Pancreas (tissue), 10 donors: Measurements from ENCODE around the gene KCNAB3. TPM values are rescaled to one million over a fixed set of nuclear protein-coding genes. Genes with fewer than 3 reads are reported as not detected.

Experiments
- ATAC-seq, 4 donors: fragments of 200-7000 bp; cut with Tn5 transposase; one replicate each; pipeline versions ENCODE4 v1.8.0 to v1.9.1; 2020; ENCODE audit warnings: mild to moderate bottlenecking in 4 of 4, moderate library complexity in 4 of 4
- DNase-seq, 6 donors: peaks; one replicate each; pipeline ENCODE4 v3.0.0-alpha.2; 2020
- FAIRE-seq: peaks from 2 replicates; lab custom pipeline; 2012; peaks lifted over from hg19 to GRCh38; lab: Jason Lieb, UNC
- H3K27ac ChIP-seq, 4 donors: fragments of 200-600 bp; sonication (generic); 1 replicate in 3 of 4; 2 replicates in 1 of 4; pipeline versions ENCODE4 v1.5.0 to v1.8.0; 2020
- H3K27me3 ChIP-seq, 4 donors: fragments of 200-600 bp; one replicate each; pipeline ENCODE4 v1.8.0; 2021
- H3K36me3 ChIP-seq, 3 donors: fragments of 200-600 bp; sonication (generic) in 1 of 3; one replicate each; pipeline versions ENCODE4 v1.5.0 to v1.8.0; 2020 to 2021
- H3K4me1 ChIP-seq, 3 donors: fragments of 200-600 bp; one replicate each; pipeline ENCODE4 v1.8.0; 2021
- H3K4me3 ChIP-seq, 4 donors: fragments of 200-600 bp; sonication (generic) in 2 of 4; one replicate each; pipeline versions ENCODE4 v1.5.0 to v1.8.0; 2020 to 2021
- H3K9me3 ChIP-seq, 4 donors: fragments of 200-600 bp; one replicate each; pipeline ENCODE4 v1.8.0; 2021
- CTCF ChIP-seq, 4 donors: fragments of 200-600 bp; sonication (generic) in 3 of 4; IDR thresholded peaks; one replicate each; pipeline versions ENCODE4 v1.5.0 to v1.8.0; 2021; ENCODE audit warnings: antibody characterized with exemption in 4 of 4
- WGBS, 2 donors: extraction: QIAGEN DNeasy Blood & Tissue Kit; methylation state at CpG; one replicate each; pipeline ENCODE4 v1.1.7; 2013; 5-methylcytosine and 5-hydroxymethylcytosine counted together
- intact Hi-C, 3 donors: fragments of 100-400 bp; cut with DNase I; formaldehyde crosslinking; loops; one replicate each; pipeline versions ENCODE4 v1.11.1 to v1.14.2; 2022
- polyA plus RNA-seq, 2 donors: library from polyadenylated mRNA; stranded (reverse); fragments of 200-250 nt; gene quantifications; one replicate each; pipeline ENCODE4 v1.2.3, GENCODE V29; 2013
- total RNA-seq, 6 donors: library from RNA; stranded (reverse); fragmentation: NEBNext Ultra II Directional in 4 of 6; extraction: Animal tissue kit (Norgen Biotek cat#: 25700) in 4 of 6; gene quantifications; one replicate each; pipeline versions ENCODE4 v1.2.1 to v1.2.4, GENCODE V29; 2021 to 2023
- donor health status: healthy with polysubstance abuse.
- donor health status: DM: no; HTN: no; CAD: no; lungs with moderate emphysema.
- donor health status: DM: no; HTN: no; CAD: no.
- donor health status: control.
- donor health status: control.
- donor health status: Bipolar disorder and iron deficiency.
- donor health status: DM: yes; HTN: yes; CAD: no.
- donor health status: DM: no; HTN: no; CAD: no.
- donor health status: DM: no; HTN: no; CAD: no.
- donor health status: DM: yes; HTN: yes; CAD: no.

KCNAB3 gene
- total RNA-seq (1 to 10 TPM in 3 of 6 donors, under 1 TPM in 3; 0.51 to 1.6 (median 0.98) TPM), polyA plus RNA-seq (1 to 10 TPM; 4.7 to 8.1 TPM)

DNA sequence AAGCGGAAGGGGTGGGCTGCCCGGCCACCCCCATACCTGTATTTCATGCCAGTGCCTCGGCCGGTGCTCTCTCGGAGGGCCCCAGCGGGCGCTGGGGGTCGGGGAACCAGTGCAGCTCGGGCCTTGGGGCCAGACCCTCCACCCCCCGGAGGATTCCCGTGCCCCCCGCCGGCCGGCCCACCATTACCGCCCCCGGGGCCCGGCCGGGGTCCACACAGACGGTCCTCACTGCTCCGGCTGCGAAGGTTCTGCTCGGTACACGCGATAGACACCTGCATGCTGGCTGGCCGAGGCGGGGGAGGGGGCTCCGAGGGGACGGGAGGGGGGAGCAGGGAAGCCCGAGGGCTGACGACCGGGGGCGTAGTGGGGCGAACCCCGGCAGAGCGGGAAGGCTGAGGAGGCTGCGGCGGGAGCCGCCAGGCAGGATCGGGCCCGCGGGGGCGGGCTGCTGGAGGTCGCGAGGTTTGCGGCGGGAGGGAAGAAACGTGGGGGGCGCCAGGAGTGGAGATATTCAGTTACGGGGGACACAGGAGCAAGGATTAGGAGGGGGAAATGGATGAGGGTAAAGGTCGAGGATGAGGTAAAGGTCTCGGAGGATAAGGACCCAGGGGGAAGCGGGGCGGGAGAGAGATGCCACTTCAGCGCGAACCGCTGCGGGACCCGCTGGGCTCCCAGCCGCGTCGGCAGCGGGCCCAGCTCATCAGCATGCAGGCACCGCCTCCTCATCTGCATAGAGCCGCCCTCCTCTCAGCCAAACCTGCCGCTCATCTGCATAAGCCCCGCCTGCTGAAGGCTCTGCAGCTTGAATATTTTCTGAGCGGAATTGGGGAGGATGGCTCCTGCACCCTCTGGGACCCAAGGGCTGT, at the start of gene KCNAB3:
TSS of gene KCNAB3 (minus strand) at position 699 of the 866 bp plus-strand sequence. CDS start at position 278, 421 bp downstream.
- Histone ChIP-seq H3K36me3 (no peaks in the 10 kb centered on the region), H3K4me3 (no peak within 1 kb of the TSS), H3K9me3 (no peaks in the 10 kb centered on the region), H3K27me3 (no peaks in the 10 kb centered on the region), H3K27ac (no peak within 1 kb of the TSS), H3K4me1 (peaks cover 0 to 13% (median 11%) of the 10 kb centered on the region in 3 donors)
- WGBS, 2 donors: 68 to 69% methylated on average over 58 to 67 of the region's 67 CpGs
- no peak for TF ChIP-seq CTCF (IDR thresholded peaks at IDR 0.05)
- FAIRE-seq (no peak), DNase-seq (no peak), ATAC-seq (no peak)
- intact Hi-C loops: no loop called here

- intact Hi-C loops: no loop called here
- Histone ChIP-seq H3K4me1 (no peaks in the 10 kb centered on the region), H3K9me3 (no peaks in the 10 kb centered on the region), H3K36me3 (no peaks in the 10 kb centered on the region), H3K27me3 (no peaks in the 10 kb centered on the region), H3K27ac (no peak overlapping the region), H3K4me3 (no peak overlapping the region)
- DNase-seq: no peak
- 73 to 83% methylated on average over 5 of the region's 5 CpGs for WGBS, 2 donors
- no peak for TF ChIP-seq CTCF (IDR thresholded peaks at IDR 0.05)
- FAIRE-seq: no peak
- ATAC-seq: no peak
Measured at GRCh38 chr17:7977805-7978204, 48.1 kb upstream of the KCNAB3 start.

- no peaks in the 10 kb centered on the region for H3K4me1 ChIP-seq
- no peak overlapping the region for H3K27ac ChIP-seq
- TF ChIP-seq CTCF (IDR thresholded peaks at IDR 0.05): no peak
- no peak overlapping the region for H3K4me3 ChIP-seq
- FAIRE-seq (no peak), DNase-seq (no peak), ATAC-seq (no peak)
- H3K9me3 ChIP-seq: no peaks in the 10 kb centered on the region
- no peaks in the 10 kb centered on the region for H3K36me3 ChIP-seq
- WGBS, 2 donors: 45 to 49% methylated on average over 4 of the region's 4 CpGs
- H3K27me3 ChIP-seq: no peaks in the 10 kb centered on the region
- intact Hi-C loops: no loop called here
Measured at GRCh38 chr17:7977039-7977438, 47.4 kb upstream of the KCNAB3 start.

DNA sequence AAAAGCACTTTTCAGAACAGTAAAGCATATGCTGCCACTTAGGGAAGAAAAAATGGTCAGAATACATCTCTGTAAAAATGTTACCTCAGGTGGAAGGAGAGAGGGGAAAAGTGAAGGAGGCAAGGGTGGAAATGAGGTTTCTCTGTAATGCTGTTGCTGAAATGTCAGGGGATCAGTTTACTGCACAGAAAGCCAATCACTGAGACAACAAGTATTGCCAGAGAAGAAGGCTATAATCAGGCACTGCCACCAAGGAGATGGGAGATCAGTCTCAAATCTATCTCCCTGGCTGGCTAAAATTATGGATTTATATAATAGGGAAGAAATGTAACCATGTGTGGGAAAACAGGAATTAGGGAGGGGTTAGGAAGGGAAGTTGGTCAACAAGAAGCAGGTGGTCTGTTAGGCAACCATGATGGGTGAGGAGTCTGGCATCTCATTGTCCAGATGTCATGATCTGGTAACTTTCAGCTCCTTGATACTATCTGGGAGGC, 45.0 kb upstream of the KCNAB3 start:
- intact Hi-C loops: no loop called here
- Histone ChIP-seq H3K36me3 (no peaks in the 10 kb centered on the region), H3K4me1 (no peaks in the 10 kb centered on the region), H3K9me3 (no peaks in the 10 kb centered on the region), H3K4me3 (no peak overlapping the region), H3K27ac (no peak overlapping the region), H3K27me3 (no peaks in the 10 kb centered on the region)
- no peak for DNase-seq
- ATAC-seq: no peak
- FAIRE-seq: no peak
- no peak for TF ChIP-seq CTCF (IDR thresholded peaks at IDR 0.05)
